K562 (cell line): ENCODE results near the gene POFUT2. TPM values are rescaled to one million over a fixed set of nuclear protein-coding genes. Genes with fewer than 3 reads are reported as not detected.

Experiments
- ARID1B ChIP-seq: fragments of 450-650 bp; IDR thresholded peaks from 2 replicates; pipeline ENCODE4 v1.6.1; 2016; ENCODE audit warnings: antibody characterized with exemption, mild to moderate bottlenecking, inconsistent platforms
- CCAR2 ChIP-seq: fragments of 200-400 bp; formaldehyde crosslinking; IDR thresholded peaks from 2 replicates; pipeline ENCODE4 v1.6.1; 2017; ENCODE audit warnings: mild to moderate bottlenecking, low read depth, low read length
- LEF1 ChIP-seq: fragments of 450-650 bp; IDR thresholded peaks from 2 replicates; pipeline ENCODE4 v1.6.1; 2016; ENCODE audit warnings: mild to moderate bottlenecking
- RBM17 ChIP-seq: fragments of 200-400 bp; formaldehyde crosslinking; IDR thresholded peaks from 2 replicates; pipeline ENCODE4 v1.6.1; 2017; ENCODE audit warnings: low read depth, mild to moderate bottlenecking, low read length, borderline replicate concordance
- ZFP30 ChIP-seq: fragments of 250-450 bp; sonication (Bioruptor Pico); IDR thresholded peaks from 2 replicates; pipeline ENCODE4 v1.8.0; 2022; ENCODE audit warnings: moderate library complexity, mild to moderate bottlenecking, inconsistent platforms, borderline replicate concordance
- ZNF140 ChIP-seq: fragments of 250-450 bp; sonication (Bioruptor Pico); IDR thresholded peaks from 2 replicates; pipeline ENCODE4 v1.8.0; 2021; ENCODE audit warnings: moderate library complexity, mild to moderate bottlenecking, inconsistent platforms
- ZNF143 ChIP-seq: sonication (generic); formaldehyde crosslinking; IDR thresholded peaks from 2 replicates; pipeline ENCODE4 v1.9.0; 2022; ENCODE audit warnings: mild to moderate bottlenecking, missing genetic modification reagents
- ZSCAN32 ChIP-seq: fragments of 450-650 bp; formaldehyde crosslinking; IDR thresholded peaks from 2 replicates; pipeline ENCODE4 v1.4.0; 2020; ENCODE audit warnings: mild to moderate bottlenecking, moderate library complexity
- polyA plus RNA-seq, 8 experiments: library from polyadenylated mRNA; depleted of rRNA in 4 of 8; stranded (reverse) in 5 of 8; unstranded in 3 of 8; fragments of >200 nt; fragmentation: Nextera tagmentation in 2 of 8; fragmentation: Illumina TruSeq in 1 of 8; extraction: Ambion mirVana in 2 of 8; extraction: Trizol in 1 of 8; gene quantifications; 2 replicates each; pipeline versions ENCODE4 v1.2.1 to v1.2.3, GENCODE V29; 2011 to 2014; ENCODE audit warnings: inconsistent platforms in 1 of 8, missing spikeins in 1 of 8
- total RNA-seq, 7 experiments: library from RNA; depleted of rRNA in 6 of 7; stranded (reverse); fragments of >200 nt in 6 of 7; fragmentation: Illumina TruSeq in 2 of 7; extraction: Trizol in 2 of 7; gene quantifications; 2 replicates each; pipeline versions ENCODE4 v1.2.1 to v1.2.3, GENCODE V29; 2011 to 2021; ENCODE audit warnings: low replicate concordance in 1 of 7
- TF ChIP-seq, protein P1 (sequence below): fragments of 250-450 bp; sonication (Bioruptor Pico); IDR thresholded peaks from 2 replicates; pipeline ENCODE4 v1.4.0; 2020; ENCODE audit warnings: mild to moderate bottlenecking

The POFUT2 gene
- total and polyA plus RNA-seq, 9 of the 15 experiments (the other 6 are each of a cell fraction or from before 2014, with no cell fraction given) = 1.1 to 24.2 (median 11.0) TPM

DNA sequence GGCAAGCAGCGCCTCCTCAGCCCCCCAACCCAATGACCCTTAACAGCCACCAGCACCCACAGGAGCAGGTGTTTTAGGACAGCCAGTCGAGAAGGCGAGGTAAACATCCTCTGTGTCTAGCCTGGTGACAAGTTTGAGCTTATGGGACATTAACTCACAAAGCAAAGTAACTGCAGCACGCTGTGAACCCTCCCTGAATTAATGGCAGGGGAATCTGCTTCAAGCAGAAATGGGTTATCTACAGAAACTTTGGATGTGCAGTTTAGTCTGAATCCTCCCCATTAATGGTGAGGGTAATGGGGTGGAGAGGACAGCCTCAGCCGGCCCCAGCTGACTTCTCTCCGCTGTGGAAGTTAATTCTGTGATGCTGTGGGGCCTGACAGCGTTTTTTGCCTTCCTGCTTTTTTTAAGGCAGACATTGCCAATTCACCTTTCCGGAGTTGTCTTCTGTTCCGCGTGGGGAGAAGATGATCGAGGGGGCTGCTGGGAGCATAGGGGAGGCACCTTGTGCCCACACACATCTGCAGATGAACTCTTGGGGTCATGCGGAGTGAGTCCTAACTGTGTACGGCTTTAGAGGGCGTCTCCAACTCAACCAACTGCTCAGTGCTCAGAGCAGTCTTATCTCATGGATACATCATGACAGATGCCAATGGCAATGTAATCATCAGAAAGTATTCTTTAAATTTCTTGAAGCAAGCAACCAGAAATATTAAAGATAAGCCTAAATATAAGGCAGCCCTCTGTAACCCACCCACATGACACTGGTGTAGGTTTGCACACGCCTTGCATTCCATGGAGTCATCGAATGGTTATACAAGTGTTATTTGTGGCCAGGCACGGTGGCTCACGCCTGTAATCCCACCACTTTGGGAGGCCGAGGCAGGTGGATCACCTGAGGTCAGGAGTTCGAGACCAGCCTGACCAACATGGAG lies 41.0 kb downstream of the POFUT2 start (continued):
- TF ChIP-seq RBM17 (no peak), CCAR2 (no peak), LEF1 (no peak), ZNF143 (no peak), ARID1B (no peak), ZFP30 (CRISPR knock-in tag) (no peak), ZNF140 (CRISPR knock-in tag) (no peak), ZSCAN32 (CRISPR knock-in tag) (no peak)
- TF ChIP-seq, protein P1, sequence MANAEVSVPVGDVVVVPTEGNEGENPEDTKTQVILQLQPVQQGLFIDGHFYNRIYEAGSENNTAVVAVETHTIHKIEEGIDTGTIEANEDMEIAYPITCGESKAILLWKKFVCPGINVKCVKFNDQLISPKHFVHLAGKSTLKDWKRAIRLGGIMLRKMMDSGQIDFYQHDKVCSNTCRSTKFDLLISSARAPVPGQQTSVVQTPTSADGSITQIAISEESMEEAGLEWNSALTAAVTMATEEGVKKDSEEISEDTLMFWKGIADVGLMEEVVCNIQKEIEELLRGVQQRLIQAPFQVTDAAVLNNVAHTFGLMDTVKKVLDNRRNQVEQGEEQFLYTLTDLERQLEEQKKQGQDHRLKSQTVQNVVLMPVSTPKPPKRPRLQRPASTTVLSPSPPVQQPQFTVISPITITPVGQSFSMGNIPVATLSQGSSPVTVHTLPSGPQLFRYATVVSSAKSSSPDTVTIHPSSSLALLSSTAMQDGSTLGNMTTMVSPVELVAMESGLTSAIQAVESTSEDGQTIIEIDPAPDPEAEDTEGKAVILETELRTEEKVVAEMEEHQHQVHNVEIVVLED (CRISPR knock-in tag) = no peak
